ENCODE data around the gene PITPNM1. TPM values are rescaled to one million over a fixed set of nuclear protein-coding genes. Genes with fewer than 3 reads are reported as not detected.

Gene PITPNM1
- total and polyA plus RNA-seq, 2 of the 13 experiments (the other 11 are each of a cell fraction or from before 2014, with no cell fraction given): 8.2 to 8.5 TPM

- TF ChIP-seq REST (IDR thresholded peaks at IDR 0.05; ENCODE audit: borderline replicate concordance in 1 of 2, low read depth in 1 of 2, low read length in 2 of 2) (no peak), BHLHE40 (IDR thresholded peaks at IDR 0.05; ENCODE audit: low read length) (no peak), ZNF232 (CRISPR knock-in tag; IDR thresholded peaks at IDR 0.05; ENCODE audit: borderline replicate concordance) (no peak), ZNF770 (CRISPR knock-in tag; IDR thresholded peaks at IDR 0.05) (no peak), ZNF720 (CRISPR knock-in tag; IDR thresholded peaks at IDR 0.05) (no peak), CENPT (CRISPR knock-in tag; IDR thresholded peaks at IDR 0.05; ENCODE audit: low read depth) (no peak), TMF1 (CRISPR knock-in tag; IDR thresholded peaks at IDR 0.05; ENCODE audit: low read depth) (no peak), HMG20B (CRISPR knock-in tag; conservative IDR thresholded peaks at IDR 0.05) (no peak), ZSCAN9 (CRISPR knock-in tag; IDR thresholded peaks at IDR 0.05; ENCODE audit: borderline replicate concordance) (no peak), TARDBP (CRISPR knock-in tag; IDR thresholded peaks at IDR 0.05) (no peak), ATF7-NPFF (CRISPR knock-in tag; IDR thresholded peaks at IDR 0.05; ENCODE audit: low read depth) (peak; percentile 76; the same call in 1 of the 2 replicates)
- TF ChIP-seq, protein P1, sequence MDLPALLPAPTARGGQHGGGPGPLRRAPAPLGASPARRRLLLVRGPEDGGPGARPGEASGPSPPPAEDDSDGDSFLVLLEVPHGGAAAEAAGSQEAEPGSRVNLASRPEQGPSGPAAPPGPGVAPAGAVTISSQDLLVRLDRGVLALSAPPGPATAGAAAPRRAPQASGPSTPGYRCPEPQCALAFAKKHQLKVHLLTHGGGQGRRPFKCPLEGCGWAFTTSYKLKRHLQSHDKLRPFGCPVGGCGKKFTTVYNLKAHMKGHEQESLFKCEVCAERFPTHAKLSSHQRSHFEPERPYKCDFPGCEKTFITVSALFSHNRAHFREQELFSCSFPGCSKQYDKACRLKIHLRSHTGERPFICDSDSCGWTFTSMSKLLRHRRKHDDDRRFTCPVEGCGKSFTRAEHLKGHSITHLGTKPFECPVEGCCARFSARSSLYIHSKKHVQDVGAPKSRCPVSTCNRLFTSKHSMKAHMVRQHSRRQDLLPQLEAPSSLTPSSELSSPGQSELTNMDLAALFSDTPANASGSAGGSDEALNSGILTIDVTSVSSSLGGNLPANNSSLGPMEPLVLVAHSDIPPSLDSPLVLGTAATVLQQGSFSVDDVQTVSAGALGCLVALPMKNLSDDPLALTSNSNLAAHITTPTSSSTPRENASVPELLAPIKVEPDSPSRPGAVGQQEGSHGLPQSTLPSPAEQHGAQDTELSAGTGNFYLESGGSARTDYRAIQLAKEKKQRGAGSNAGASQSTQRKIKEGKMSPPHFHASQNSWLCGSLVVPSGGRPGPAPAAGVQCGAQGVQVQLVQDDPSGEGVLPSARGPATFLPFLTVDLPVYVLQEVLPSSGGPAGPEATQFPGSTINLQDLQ (CRISPR knock-in tag; IDR thresholded peaks at IDR 0.05): peak; percentile 39; the same call in 1 of the 2 replicates
Measured at GRCh38 chr11:67463680-67464410, 41.3 kb downstream of the PITPNM1 start (continued).

All from HepG2 (cell line).